ENCODE results near the gene KDM2A. TPM values are rescaled to one million over a fixed set of nuclear protein-coding genes. Genes with fewer than 3 reads are reported as not detected.

Gene KDM2A
- total and polyA plus RNA-seq, 2 of the 13 experiments (the other 11 are each of a cell fraction or from before 2014, with no cell fraction given) = 31.3 to 31.4 TPM

DNA sequence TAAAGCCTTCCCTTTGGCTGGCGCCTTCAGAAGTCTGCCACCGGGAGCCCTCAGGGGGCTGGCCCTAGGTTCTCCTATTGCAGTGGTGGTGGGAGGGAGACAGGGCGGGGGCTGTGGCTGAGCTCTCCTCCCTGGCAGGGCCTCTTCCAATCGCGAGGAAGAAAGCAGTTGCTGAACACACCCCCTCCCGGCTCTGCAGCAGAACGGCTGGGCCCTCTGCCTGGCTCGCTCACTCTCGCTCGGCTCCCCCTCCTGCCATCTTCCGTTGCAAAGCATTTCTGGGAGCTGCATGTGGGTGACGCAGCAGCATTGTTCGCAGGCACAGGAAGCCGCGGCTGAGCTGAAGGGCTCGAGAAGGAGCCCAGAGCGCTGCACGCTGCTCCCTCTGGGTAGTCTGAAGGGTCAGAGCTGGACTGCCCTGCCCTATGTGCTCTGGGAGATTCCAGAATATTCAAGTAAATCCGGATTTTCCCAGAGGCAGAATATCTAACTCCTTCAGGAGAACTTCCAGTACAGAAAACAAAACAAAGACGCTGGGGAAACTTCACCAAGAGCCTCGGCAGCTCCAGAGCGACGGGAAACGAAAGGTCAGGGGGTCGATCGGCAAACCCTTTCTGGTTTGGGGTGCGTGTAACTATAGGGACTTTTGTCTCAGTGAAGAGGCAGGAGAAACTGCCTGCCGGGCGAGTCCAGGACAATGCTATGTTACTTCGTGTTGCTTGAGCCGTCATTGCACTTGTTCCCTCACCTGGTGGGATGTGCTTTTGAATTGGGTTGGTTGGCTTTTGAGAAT, 120.9 kb downstream of the KDM2A start (continued):
- TF ChIP-seq BRF2 (CRISPR knock-in tag; IDR thresholded peaks at IDR 0.05) (no peak), ZBTB20 (CRISPR knock-in tag; IDR thresholded peaks at IDR 0.05; ENCODE audit: borderline replicate concordance, low read depth) (0 out of 2 replicates have a peak, but pooled peaks have one; percentile 22), ZNF260 (CRISPR knock-in tag; IDR thresholded peaks at IDR 0.05; ENCODE audit: borderline replicate concordance, low read depth) (no peak), JUNB (CRISPR knock-in tag; IDR thresholded peaks at IDR 0.05; ENCODE audit: borderline replicate concordance) (no peak), MTF1 (CRISPR knock-in tag; IDR thresholded peaks at IDR 0.05) (no peak), YY1 (IDR thresholded peaks at IDR 0.05; ENCODE audit: insufficient read depth, insufficient replicate concordance, low read depth, low read length) (peak; percentile 79), ZNF775 (CRISPR knock-in tag; IDR thresholded peaks at IDR 0.05; ENCODE audit: borderline replicate concordance) (no peak), NR2F6 (IDR thresholded peaks at IDR 0.05) (peak; percentile 45; the same call in 1 of the 2 replicates), NR2F6 (CRISPR knock-in tag; IDR thresholded peaks at IDR 0.05) (peak; percentile 19; the same call in 1 of the 2 replicates), NR0B2 (CRISPR knock-in tag; IDR thresholded peaks at IDR 0.05) (peak; percentile 80; the same call in 1 of the 2 replicates), E2F2 (CRISPR knock-in tag; IDR thresholded peaks at IDR 0.05; ENCODE audit: borderline replicate concordance) (no peak), XBP1 (CRISPR knock-in tag; IDR thresholded peaks at IDR 0.05) (no peak), YEATS4 (CRISPR knock-in tag; IDR thresholded peaks at IDR 0.05; ENCODE audit: borderline replicate concordance) (peak; percentile 72; the same call in 1 of the 2 replicates), ZNF274 (CRISPR knock-in tag; IDR thresholded peaks at IDR 0.05) (peak; percentile 22; the same call in 1 of the 2 replicates), ZNF772 (CRISPR knock-in tag; IDR thresholded peaks at IDR 0.05) (peak; percentile 90; the same call in 1 of the 2 replicates), SP140L (CRISPR knock-in tag; IDR thresholded peaks at IDR 0.05; ENCODE audit: borderline replicate concordance) (0 out of 2 replicates have a peak, but pooled peaks have one; percentile 38), ZNF264 (CRISPR knock-in tag; IDR thresholded peaks at IDR 0.05) (peak; percentile 70; the same call in 1 of the 2 replicates), ZNF225 (CRISPR knock-in tag; IDR thresholded peaks at IDR 0.05) (peak; percentile 91), SMAD9 (CRISPR knock-in tag; IDR thresholded peaks at IDR 0.05) (no peak), CBX1 (IDR thresholded peaks at IDR 0.05; ENCODE audit: low read depth) (peak; percentile 90), ZBTB38 (CRISPR knock-in tag; IDR thresholded peaks at IDR 0.05) (0 out of 2 replicates have a peak, but pooled peaks have one; percentile 42), RAD21 (CRISPR knock-in tag; IDR thresholded peaks at IDR 0.05) (peak; percentile 62), SOX6 (IDR thresholded peaks at IDR 0.05) (no peak), SOX6 (CRISPR knock-in tag; IDR thresholded peaks at IDR 0.05) (peak; percentile 80)
- TF ChIP-seq, protein P1, sequence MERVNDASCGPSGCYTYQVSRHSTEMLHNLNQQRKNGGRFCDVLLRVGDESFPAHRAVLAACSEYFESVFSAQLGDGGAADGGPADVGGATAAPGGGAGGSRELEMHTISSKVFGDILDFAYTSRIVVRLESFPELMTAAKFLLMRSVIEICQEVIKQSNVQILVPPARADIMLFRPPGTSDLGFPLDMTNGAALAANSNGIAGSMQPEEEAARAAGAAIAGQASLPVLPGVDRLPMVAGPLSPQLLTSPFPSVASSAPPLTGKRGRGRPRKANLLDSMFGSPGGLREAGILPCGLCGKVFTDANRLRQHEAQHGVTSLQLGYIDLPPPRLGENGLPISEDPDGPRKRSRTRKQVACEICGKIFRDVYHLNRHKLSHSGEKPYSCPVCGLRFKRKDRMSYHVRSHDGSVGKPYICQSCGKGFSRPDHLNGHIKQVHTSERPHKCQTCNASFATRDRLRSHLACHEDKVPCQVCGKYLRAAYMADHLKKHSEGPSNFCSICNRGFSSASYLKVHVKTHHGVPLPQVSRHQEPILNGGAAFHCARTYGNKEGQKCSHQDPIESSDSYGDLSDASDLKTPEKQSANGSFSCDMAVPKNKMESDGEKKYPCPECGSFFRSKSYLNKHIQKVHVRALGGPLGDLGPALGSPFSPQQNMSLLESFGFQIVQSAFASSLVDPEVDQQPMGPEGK (CRISPR knock-in tag; IDR thresholded peaks at IDR 0.05) = peak; percentile 79
